Jurkat, Clone E6-1 (cell line): ENCODE data around the gene TMEM255B.

Source experiments
- DNase-seq: peaks from one replicate; pipeline ENCODE4 v3.0.0-alpha.2; 2011; ENCODE audit warnings: low read depth, low spot score
- H3K4me3 ChIP-seq: 2 replicates; pipeline ENCODE4 v1.5.1; 2011; ENCODE audit warnings: mild to moderate bottlenecking, low read length, control low read depth, moderate library complexity

The TMEM255B gene

GRCh38 chr13:113861433-113862030, 102.5 kb downstream of the TMEM255B start:
- no peak for DNase-seq
- no peak overlapping the region for H3K4me3 ChIP-seq

GRCh38 chr13:113862191-113862930, 103.3 kb downstream of the TMEM255B start:
- DNase-seq, result no peak
- no peak overlapping the region for H3K4me3 ChIP-seq

GRCh38 chr13:113862931-113863523, 104.0 kb downstream of the TMEM255B start:
- no peak overlapping the region for H3K4me3 ChIP-seq
- DNase-seq, result no peak

- H3K4me3 ChIP-seq, result no peak within 1 kb of the TSS
- no peak for DNase-seq
These were observed 104.7 kb downstream of the TMEM255B start, which contains the start of gene GAS6 for GRCh38 chr13:113863524-113864272. Gene GAS6, minus strand, starts transcription at chr13:113864076. Its CDS starts 156 bp downstream, at chr13:113863920.

GRCh38 chr13:113864273-113864890, 105.4 kb downstream of the TMEM255B start:
- no peak overlapping the region for H3K4me3 ChIP-seq
- no peak for DNase-seq

GRCh38 chr13:113865427-113865826, 106.4 kb downstream of the TMEM255B start:
- DNase-seq, result no peak
- H3K4me3 ChIP-seq, result no peak overlapping the region
